HPDE6-E6E7 (cell line): ENCODE data around the gene TBC1D23.
"Not testable (repeated sequence)": the region's sequence is repeated elsewhere in the genome, so short reads cannot be mapped to it uniquely, and the experiment has no call there.

Experiments used
- DNase-seq: peaks from one replicate; pipeline ENCODE4 v3.0.0; 2011; ENCODE audit warnings: missing footprints; ENCODE audit errors: extremely low spot score

The TBC1D23 gene

DNA sequence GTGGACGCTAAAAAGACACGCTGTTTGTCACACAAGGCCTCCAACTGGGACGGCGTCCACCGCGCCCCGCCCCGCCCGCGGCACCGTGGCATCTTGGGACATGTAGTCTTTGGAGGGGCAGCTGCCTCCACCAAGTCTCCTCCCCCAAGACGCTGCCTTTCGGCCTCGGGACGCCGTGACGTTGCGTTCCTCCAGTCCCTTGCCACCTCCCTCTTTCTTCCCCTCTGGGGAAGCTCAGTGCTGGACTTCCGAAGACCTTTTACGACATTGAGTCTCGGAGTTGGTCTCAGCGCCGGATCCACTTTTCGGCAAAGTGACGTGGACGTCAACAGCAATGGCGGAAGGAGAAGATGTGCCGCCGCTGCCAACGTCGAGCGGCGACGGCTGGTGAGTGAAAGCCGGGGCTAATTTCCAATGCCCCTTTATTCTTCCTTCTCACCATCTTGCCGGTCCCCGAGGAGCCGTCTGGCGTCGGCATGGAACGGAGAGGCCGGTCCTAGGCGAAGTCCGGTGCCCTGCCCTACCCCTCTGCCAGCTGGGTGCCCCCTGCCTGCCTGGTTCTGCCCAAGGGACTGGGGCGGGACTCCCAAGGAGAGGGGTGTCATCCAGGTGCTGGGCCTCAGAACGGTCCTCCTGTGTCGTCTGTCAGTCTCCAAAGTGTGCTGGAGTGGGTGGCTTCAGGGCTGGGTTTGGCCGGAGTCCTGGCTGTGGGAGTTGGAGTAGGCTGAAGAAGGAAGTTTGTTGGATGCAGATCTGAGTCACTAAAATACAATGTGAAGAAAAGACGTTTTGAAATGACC is at the start of gene TBC1D23:
TSS of gene TBC1D23 (plus strand) at position 308 of the 800 bp plus-strand sequence. CDS start at position 335, 27 bp downstream.
- DNase-seq: peak; percentile 96

DNA sequence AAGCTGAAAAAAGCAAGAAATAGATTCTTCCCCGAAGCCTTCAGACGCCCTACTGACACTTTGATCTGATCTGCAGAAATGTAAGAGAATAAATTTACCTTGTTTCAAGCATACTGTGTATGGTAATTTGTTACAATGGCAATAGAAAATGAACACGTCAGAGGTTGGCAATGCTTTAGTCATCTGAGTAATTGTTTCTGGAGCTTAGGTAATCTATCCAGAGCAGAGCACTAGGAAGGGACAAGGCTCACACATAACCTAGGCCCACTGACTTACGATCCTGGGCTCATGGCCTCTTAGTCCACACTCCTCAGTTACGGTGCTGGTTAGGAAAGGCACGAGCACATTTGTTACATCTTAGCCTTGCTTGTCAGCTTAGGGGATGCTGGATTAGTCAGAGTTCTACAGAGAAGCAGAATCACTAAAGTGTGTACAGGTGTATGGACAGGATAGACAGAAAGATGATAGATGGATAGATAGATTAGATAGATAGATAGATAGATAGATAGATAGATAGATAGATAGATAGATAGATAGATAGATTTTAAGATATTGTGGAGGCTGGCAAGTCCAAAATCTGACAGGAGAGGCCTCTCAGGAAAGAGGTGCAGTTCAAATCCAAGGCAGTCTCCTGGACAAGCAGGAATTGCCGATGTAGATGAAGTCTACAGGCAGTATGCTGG is 46.8 kb upstream of the TBC1D23 start:
- no peak for DNase-seq

GRCh38 chr3:100214574-100214964 is 46.2 kb upstream of the TBC1D23 start:
- DNase-seq: no peak

DNA sequence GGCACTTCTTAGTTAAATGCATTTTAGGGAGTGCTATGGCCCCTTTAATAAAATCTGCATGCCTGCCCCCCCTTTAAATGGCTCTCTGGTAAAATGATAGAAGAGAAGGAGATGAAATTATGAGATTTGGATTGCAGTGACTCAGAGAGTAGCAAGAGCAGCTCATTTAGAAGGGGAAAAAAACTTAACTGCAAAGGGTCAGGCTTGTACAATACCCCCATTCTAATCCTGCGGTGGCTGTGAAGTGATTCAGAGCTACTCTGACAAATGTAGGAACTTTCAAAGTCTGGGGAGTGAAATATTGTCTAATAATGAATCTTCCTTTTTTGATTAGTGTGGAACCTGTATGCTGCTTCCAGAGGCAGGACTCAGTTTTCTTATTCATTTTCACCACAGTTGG is 44.1 kb upstream of the TBC1D23 start:
- DNase-seq: no peak

DNA sequence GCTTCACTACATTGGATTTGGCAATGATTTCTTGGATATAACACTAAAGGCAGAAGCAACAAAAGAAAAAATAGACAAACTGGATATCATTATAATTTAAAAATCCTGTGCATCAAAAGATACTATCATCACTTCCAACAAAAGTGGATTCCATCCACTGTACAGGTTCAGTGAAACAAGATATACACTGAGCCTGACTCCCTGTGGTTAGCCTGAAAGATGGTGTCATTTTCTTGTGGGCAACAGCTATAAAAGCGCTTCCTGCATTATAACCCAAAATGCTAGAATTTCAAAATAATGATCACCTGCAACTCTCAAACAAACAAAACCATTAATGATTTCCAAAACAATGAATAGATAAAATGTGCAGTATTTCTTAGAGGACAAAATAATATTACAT is 39.6 kb upstream of the TBC1D23 start:
- no peak for DNase-seq

- no peak for DNase-seq
Measured at GRCh38 chr3:100225193-100225592, 35.6 kb upstream of the TBC1D23 start.

GRCh38 chr3:100225883-100226282 is 34.9 kb upstream of the TBC1D23 start:
- no peak for DNase-seq

- no peak for DNase-seq
Measured at GRCh38 chr3:100226712-100227429, 33.9 kb upstream of the TBC1D23 start.

- no peak for DNase-seq
Measured at GRCh38 chr3:100227511-100227921, 33.3 kb upstream of the TBC1D23 start.

DNA sequence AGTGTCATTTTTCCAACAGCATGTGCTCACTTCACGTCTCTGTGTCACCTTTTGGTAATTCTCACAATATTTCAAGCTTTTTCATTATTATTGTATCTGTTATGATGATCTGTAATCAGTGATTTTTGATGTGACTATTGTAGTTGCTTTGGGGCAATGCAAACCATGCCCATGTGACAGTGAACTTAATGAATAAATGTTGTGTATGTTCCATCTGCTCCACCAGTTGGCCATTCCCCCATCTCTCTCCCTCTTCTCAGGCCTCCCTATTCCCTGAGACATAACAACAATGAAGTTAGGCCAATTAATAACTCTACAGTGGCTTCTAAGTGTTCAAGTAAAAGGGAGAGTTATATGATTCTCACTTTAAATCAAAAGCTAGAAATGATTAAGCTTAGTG is 32.5 kb upstream of the TBC1D23 start:
- no peak for DNase-seq

- not testable (repeated sequence) for DNase-seq
Measured at GRCh38 chr3:100229188-100229587, 31.6 kb upstream of the TBC1D23 start.

- no peak for DNase-seq
Measured at GRCh38 chr3:100230710-100231109, 30.1 kb upstream of the TBC1D23 start.

- DNase-seq: no peak
Measured at GRCh38 chr3:100231668-100232067, 29.1 kb upstream of the TBC1D23 start.

GRCh38 chr3:100234364-100234763 is 26.4 kb upstream of the TBC1D23 start:
- no peak for DNase-seq

GRCh38 chr3:100238599-100238998 is 22.2 kb upstream of the TBC1D23 start:
- no peak for DNase-seq

GRCh38 chr3:100242471-100242870 is 18.3 kb upstream of the TBC1D23 start:
- DNase-seq: not testable (repeated sequence)

DNA sequence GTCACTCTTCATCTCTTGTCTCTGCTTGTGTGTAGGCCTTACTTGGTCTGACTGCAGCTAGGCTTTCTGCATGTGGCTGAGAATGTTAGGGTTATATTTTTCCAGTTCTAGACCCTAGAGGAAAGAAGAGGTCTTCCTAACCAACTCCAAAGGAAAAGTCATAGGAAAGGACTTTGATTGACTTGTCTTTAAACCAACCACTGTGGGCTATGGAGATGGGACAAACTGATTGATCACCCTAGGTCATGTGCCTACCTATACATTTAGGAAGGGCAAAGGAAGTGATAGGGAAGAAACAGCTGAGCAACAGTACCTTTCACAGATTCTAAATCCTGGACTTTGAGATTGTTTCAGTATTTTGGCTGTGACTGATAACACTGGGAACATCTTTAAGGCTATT is 16.5 kb upstream of the TBC1D23 start:
- DNase-seq: no peak

- no peak for DNase-seq
Measured at GRCh38 chr3:100245136-100245535, 15.7 kb upstream of the TBC1D23 start.

- DNase-seq: no peak
Measured at GRCh38 chr3:100245927-100246326, 14.9 kb upstream of the TBC1D23 start.

- no peak for DNase-seq
Measured at GRCh38 chr3:100246999-100247398, 13.8 kb upstream of the TBC1D23 start.

- DNase-seq: no peak
Measured at GRCh38 chr3:100252001-100252400, 8.8 kb upstream of the TBC1D23 start.

DNA sequence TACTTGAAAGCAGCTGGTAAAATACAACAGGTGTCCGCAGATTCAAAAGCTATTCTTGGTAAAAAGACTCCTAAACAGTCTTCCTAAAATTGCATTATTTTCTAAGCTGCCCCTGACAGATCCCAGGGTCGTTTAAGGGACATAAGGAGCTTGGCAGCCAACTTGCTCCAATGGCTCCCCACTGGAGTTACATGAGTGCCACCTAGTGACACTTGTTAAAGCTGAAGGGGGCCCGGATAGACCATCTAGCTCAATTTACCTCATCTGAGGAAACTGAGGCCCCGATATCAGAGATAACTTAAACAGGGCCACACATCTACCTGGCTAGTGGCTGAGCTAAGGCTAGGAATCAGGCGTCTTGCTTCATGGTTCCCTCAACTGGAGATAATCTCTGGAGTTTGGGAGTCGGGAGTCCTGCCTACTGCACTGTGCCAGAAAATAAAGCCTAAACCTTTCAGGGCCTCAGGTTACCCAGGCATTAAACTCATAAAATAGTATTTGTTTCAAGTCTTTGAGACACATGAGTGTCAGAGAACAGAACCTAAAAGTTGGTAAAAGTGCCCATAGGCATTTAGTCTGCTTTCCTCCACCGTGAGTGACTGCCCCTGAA is 6.5 kb upstream of the TBC1D23 start:
- peak; percentile 37 for DNase-seq
